Measurements from ENCODE around the gene HHEX. TPM values are rescaled to one million over a fixed set of nuclear protein-coding genes. Genes with fewer than 3 reads are reported as not detected.

Gene HHEX
- total and polyA plus RNA-seq, 2 of the 8 experiments (the other 6 are each of a cell fraction or from before 2014, with no cell fraction given), result 0.56 to 1.5 TPM

DNA sequence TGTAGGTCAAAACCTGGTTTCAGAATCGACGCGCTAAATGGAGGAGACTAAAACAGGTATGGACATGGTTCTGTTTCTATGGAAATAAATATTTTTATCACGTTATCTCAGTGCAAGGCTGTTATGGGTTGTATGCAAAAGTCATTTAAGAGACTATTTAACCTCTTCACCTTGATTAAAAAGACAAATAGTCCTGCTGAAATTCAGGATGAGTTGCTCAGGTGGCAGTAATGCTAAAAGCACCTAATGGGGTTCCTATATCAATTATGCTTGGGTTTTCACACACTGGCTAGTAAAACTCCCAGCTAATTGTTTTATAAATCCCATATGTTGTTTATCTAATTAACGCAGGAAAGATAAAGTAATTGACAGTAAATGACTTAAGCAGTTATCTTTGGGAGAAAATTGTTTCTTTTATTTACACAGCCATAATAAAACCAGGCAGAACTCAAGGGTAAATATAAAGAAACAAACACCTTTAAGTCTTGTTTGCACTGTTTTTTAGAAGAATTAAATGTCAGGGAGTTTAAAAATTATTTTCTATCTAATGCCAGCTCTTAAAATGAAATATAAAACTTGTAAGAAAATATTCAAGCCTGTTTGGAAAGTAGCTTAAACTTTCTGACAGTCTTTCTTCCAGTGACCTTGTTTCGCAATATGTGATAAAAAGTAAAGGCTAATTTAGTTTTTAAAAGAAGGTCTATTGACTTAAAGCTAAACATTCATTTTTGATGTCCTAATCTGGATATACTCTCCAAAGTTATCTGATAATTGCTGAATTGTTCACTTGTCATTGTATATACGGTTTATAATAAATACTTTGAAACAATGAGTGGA is 3.2 kb downstream of the HHEX start:
- Histone ChIP-seq H3K9me3 (ENCODE audit: insufficient read depth in 2 of 2, low read depth in 1 of 2, low read length in 1 of 2) (no peaks in the 10 kb centered on the region), H2BK15ac (ENCODE audit: low read length) (no peak overlapping the region), H2BK5ac (ENCODE audit: low read depth, low read length) (no peak overlapping the region), H3K79me1 (ENCODE audit: low read depth, low read length) (no peaks in the 10 kb centered on the region), H3K4me1 (replicated peaks in 1 of 4; ENCODE audit: control insufficient read depth in 3 of 4, insufficient read depth in 4 of 4, low read length in 3 of 4) (peaks cover 0 to 13% (median 9%) of the 10 kb centered on the region in 4 experiments; a peak in 6 of 7 replicates), H4K8ac (ENCODE audit: extremely low read depth, insufficient read depth, low read length) (no peak overlapping the region; the same call in 1 of the 2 replicates), H2BK120ac (replicated peaks; ENCODE audit: low read depth, low read length) (no peak overlapping the region), H4K20me1 (replicated peaks in 1 of 2; ENCODE audit: control insufficient read depth in 1 of 2, insufficient read depth in 2 of 2, low read length in 2 of 2) (peaks cover 0 to 4% of the 10 kb centered on the region in 2 experiments), H3K18ac (ENCODE audit: extremely low read depth, low read length) (peak overlapping the region; percentile 51; the same call in 1 of the 2 replicates), H3K4ac (replicated peaks; ENCODE audit: insufficient read length, low read depth, low read length) (no peak overlapping the region), H2BK12ac (ENCODE audit: low read depth, low read length) (no peak overlapping the region), H4K5ac (ENCODE audit: insufficient read length, low read depth, low read length) (no peak overlapping the region), H3K27ac (ENCODE audit: low read depth, low read length) (no peak overlapping the region), H3K23me2 (ENCODE audit: low read depth, low read length) (peaks cover 22% of the 10 kb centered on the region), H3K23ac (ENCODE audit: insufficient read length) (no peak overlapping the region), H3K27me3 (replicated peaks in 1 of 4; ENCODE audit: control insufficient read depth in 3 of 4, extremely low read depth in 1 of 4, insufficient read depth in 3 of 4, low read length in 3 of 4) (peaks cover 49 to 98% (median 80%) of the 10 kb centered on the region in 4 experiments), H2BK20ac (ENCODE audit: low read length) (no peak overlapping the region), H3K4me2 (ENCODE audit: insufficient read depth in 1 of 2, low read depth in 2 of 2, low read length in 2 of 2) (peak overlapping the region; percentile 79 to 96), H3K4me3 (ENCODE audit: extremely low read depth in 1 of 4, insufficient read depth in 2 of 4, low read depth in 3 of 4, low read length in 4 of 4) (peak overlapping the region; percentile 34 to 68 (median 57); a peak in 7 of 8 replicates), H3K79me2 (ENCODE audit: control insufficient read depth in 1 of 2, insufficient read depth in 2 of 2, low read length in 2 of 2) (no peaks in the 10 kb centered on the region), H3K14ac (ENCODE audit: insufficient read length) (no peak overlapping the region), H4K91ac (replicated peaks; ENCODE audit: insufficient read length, low read length) (no peak overlapping the region), H3K56ac (replicated peaks; ENCODE audit: insufficient read length, low read depth, low read length) (no peak overlapping the region), H3K36me3 (ENCODE audit: control insufficient read depth in 2 of 4, insufficient read depth in 4 of 4, low read length in 3 of 4) (peaks cover 0 to 9% (median 0%) of the 10 kb centered on the region in 4 experiments; a peak in 1 of 8 replicates), H3K9ac (replicated peaks in 1 of 4; ENCODE audit: extremely low read depth in 1 of 4, low read depth in 3 of 4, low read length in 3 of 4) (no peak overlapping the region), H2AFZ (ENCODE audit: low read length) (no peak overlapping the region), H2AK5ac (ENCODE audit: low read depth, low read length) (no peak overlapping the region)
- FAIRE-seq, result no peak
- 14% methylated on average over 7 of the region's 7 CpGs; no CpG with 5 or more reads in 1 of the 2 experiments for WGBS, 2 experiments (ENCODE audit: extremely low coverage in 1 of 2, insufficient coverage in 1 of 2, insufficient read length in 1 of 2, insufficient replicate concordance in 2 of 2, low coverage in 1 of 2, low lambda C conversion rate in 2 of 2, missing lambda C conversion rate in 1 of 2)
- TF ChIP-seq PHF8 (conservative IDR thresholded peaks at IDR 0.05; ENCODE audit: low read depth, low read length), result no peak
- peak; percentile 4 for TF ChIP-seq ASH2L (IDR thresholded peaks at IDR 0.05; ENCODE audit: low read length)
- peak; percentile 79; the same call in 1 of the 2 replicates for TF ChIP-seq CEBPB (IDR thresholded peaks at IDR 0.05; ENCODE audit: low read depth, low read length)
- CTCF ChIA-PET (ENCODE audit: partially characterized antibody), result interaction anchor here (0.8 to 1.1 kb wide), 4 partner anchors 10 to 150 kb away, joined by 3 read pairs; no protein-coding TSS in a partner anchor
- no peak for DNase-seq (ENCODE audit: low read depth in 1 of 2, low spot score in 2 of 2)
- POLR2A ChIA-PET (ENCODE audit: partially characterized antibody), result no interaction called here

Measured in H1 (cell line).